ENCODE measurements around the gene SEC14L1.
A peak's percentile ranks its signal among the peaks of the same experiment; 100 is the strongest.

SEC14L1 gene

DNA sequence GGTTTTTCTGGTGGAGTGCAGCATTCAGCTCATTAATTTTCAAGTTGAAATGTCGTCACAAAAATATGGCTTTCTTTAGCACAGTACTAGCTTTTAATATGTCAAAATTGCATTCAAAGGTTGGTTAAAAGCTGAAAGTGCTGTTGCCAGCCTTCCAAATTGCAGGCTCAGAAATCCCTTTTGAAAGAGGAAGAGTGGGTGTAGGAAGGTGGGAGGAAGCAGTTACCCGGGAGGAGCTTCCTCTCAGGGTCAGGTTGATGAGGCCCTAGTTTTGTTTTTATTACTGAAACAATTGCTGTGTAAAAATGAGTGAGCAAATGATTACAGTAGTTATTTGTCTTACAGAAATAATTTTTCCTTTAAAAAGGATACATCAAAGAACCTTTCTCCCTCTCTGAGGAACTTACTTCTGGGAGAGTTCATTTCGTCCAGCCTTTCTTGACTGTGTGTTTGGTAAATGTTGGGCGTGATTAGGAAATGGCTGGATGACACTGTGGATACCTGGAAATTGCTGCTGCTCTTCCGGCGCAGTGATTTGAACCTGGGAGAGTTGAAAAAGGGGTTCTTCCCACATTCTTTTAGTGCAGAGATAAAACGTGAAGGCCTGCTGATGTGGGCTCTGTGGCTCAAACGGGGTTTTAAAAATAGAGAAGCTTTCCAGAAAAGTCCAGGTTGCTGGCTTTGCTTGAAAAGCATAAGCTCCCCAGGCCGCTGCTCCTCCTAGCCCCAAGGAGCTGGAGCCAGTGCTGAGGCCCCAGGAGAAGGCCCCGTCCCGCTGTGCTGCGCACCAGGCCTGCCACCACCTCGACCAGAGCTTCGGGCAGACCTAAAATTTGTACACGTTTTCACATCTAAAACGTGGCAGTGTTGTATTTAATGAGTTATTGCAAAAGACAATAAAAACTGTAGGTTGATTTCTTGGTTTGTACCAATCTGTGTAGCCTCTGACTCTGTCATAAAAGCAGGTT, 41.7 kb downstream of the SEC14L1 start:
- TF ChIP-seq, protein P1, sequence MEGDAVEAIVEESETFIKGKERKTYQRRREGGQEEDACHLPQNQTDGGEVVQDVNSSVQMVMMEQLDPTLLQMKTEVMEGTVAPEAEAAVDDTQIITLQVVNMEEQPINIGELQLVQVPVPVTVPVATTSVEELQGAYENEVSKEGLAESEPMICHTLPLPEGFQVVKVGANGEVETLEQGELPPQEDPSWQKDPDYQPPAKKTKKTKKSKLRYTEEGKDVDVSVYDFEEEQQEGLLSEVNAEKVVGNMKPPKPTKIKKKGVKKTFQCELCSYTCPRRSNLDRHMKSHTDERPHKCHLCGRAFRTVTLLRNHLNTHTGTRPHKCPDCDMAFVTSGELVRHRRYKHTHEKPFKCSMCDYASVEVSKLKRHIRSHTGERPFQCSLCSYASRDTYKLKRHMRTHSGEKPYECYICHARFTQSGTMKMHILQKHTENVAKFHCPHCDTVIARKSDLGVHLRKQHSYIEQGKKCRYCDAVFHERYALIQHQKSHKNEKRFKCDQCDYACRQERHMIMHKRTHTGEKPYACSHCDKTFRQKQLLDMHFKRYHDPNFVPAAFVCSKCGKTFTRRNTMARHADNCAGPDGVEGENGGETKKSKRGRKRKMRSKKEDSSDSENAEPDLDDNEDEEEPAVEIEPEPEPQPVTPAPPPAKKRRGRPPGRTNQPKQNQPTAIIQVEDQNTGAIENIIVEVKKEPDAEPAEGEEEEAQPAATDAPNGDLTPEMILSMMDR (IDR thresholded peaks at IDR 0.05; ENCODE audit: unreplicated experiment in 3 of 3): no peak
- Mint-ChIP-seq H3K4me1 (peaks cover 42% of the 10 kb centered on the region), H3K36me3 (ENCODE audit: low read depth) (peaks cover 5% of the 10 kb centered on the region), H3K27ac (peak overlapping the region; percentile 85 to 97 (median 97)), H3K27me3 (ENCODE audit: low read depth) (no peaks in the 10 kb centered on the region), H3K4me3 (peak overlapping the region in 2 of 3 experiments; percentile 9 to 29), H3K9me3 (no peaks in the 10 kb centered on the region)

DNA sequence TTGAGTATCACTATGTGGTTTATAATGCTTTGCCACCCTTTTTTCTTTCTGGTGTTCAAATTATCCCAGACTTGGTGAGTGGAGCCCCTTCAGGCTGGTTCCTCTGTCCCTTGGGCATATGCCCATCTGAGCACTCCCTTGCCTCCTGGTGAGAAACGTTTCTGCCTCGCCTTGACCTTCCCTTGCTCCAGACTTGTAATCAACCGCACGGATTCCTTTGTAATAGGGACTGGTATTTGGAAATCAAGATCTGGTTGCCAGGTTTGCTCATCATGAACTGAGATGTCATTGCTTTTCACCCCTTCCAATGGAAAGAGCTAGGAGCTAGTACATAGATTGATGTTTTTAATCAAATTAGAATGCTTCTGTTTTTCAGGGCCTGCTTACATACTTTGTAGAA, 43.7 kb downstream of the SEC14L1 start:
- TF ChIP-seq, protein P1 (IDR thresholded peaks at IDR 0.05; ENCODE audit: unreplicated experiment in 3 of 3): no peak
- no peak overlapping the region for H3K4me3 Mint-ChIP-seq
- H3K27ac Mint-ChIP-seq: no peak overlapping the region
- no peaks in the 10 kb centered on the region for H3K9me3 Mint-ChIP-seq
- peaks cover 5% of the 10 kb centered on the region for H3K36me3 Mint-ChIP-seq (ENCODE audit: low read depth)
- no peaks in the 10 kb centered on the region for H3K27me3 Mint-ChIP-seq (ENCODE audit: low read depth)
- H3K4me1 Mint-ChIP-seq: peaks cover 31% of the 10 kb centered on the region

DNA sequence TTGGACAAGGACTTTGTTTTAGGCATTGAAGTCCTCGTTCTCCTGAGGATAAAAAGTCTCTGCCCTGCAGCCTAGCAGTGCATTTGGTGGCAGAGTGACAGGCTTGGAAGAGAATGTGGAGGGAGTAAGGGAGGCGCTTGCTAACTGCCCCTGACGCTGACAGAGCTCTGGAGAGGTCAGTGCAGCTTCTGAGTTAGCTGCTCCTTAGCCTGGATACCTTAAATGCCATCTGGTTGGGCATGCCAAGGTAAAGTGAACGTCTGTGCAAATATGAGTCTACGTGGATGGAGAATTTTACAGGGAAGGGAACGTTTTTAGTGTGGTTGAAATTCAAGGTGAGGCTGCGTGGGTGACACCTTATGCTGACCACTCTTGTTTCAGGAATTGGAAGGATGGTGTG, 44.4 kb downstream of the SEC14L1 start:
- Mint-ChIP-seq H3K27ac (no peak overlapping the region), H3K4me1 (peaks cover 34% of the 10 kb centered on the region), H3K27me3 (ENCODE audit: low read depth) (no peaks in the 10 kb centered on the region), H3K4me3 (no peak overlapping the region), H3K36me3 (ENCODE audit: low read depth) (peaks cover 5% of the 10 kb centered on the region), H3K9me3 (no peaks in the 10 kb centered on the region)
- TF ChIP-seq, protein P1 (IDR thresholded peaks at IDR 0.05; ENCODE audit: unreplicated experiment in 3 of 3): no peak

DNA sequence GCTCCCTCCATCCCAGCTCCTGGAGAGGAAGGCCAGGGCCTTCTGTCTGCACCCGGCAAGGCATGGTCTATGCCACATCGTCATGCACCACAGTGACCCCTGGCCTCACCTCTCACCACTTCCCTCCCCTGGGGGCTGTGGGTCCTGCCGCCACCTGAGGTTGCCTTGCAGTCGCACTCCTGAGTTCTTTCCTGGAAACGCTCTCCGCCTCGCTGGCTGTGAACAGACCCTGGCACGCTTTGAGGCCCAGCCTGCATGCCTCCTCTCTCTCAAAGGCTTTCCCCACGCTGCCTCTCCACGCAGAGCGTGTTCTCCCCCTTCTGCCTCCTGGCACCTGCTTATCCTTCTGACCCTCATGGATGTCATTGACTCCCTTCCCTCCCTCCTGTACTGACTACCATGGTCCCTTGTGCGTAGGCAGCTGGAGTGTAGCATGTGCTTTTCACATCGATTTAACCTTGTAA, 45.4 kb downstream of the SEC14L1 start:
- Mint-ChIP-seq H3K9me3 (no peaks in the 10 kb centered on the region), H3K27ac (no peak overlapping the region), H3K4me1 (peaks cover 41% of the 10 kb centered on the region), H3K4me3 (no peak overlapping the region), H3K36me3 (ENCODE audit: low read depth) (peaks cover 7% of the 10 kb centered on the region), H3K27me3 (ENCODE audit: low read depth) (no peaks in the 10 kb centered on the region)
- TF ChIP-seq, protein P1 (IDR thresholded peaks at IDR 0.05; ENCODE audit: unreplicated experiment in 3 of 3): no peak

DNA sequence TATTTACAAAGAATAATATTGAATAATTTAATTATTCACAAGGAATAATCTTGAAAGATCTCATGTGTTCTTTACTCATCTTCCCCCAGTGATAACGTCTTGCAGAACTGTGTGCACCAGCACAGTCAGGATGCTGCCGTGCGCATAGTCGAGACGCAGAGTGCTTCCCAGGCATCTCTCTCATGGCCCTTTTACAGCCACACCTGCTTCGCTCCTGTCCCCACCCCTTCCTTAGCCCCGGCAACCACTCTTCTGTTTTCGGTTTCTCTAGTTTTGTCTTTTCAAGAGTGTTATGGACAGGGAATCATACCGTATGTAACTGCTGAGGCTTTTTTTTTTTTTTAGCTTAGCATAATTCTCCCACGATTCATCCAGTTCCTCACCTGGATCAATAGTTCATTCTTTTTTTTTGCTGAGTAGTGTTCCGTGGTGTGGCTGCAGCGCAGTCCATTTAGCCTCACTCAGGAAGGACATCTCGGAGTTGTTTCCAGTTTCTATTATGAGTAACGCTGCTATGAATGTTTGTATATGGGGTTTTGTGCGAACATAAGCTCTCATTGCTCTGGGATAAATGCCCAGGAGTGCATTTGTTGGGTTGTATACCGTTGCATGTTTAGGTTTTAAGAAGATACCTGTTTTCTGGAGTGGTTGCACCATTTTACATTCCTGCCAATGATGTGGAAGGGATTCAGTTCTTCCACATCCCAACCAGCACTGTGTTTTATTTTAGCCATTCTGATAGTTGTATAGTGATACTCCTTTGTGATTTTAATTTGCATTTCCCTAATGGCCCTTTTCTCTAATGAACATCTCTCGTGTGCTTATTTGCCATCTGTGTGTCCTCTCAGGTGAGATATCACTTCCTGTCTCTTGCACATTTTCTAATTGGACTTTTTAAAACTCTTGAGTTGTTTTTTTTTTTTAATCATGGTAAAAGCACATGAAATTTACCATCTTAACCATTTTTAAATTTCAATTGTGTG, 47.6 kb downstream of the SEC14L1 start:
- no peak overlapping the region for H3K27ac Mint-ChIP-seq
- TF ChIP-seq, protein P1 (IDR thresholded peaks at IDR 0.05; ENCODE audit: unreplicated experiment in 3 of 3): no peak
- H3K4me1 Mint-ChIP-seq: peaks cover 27% of the 10 kb centered on the region
- H3K36me3 Mint-ChIP-seq (ENCODE audit: low read depth): peaks cover 26% of the 10 kb centered on the region
- no peaks in the 10 kb centered on the region for H3K9me3 Mint-ChIP-seq
- H3K4me3 Mint-ChIP-seq: no peak overlapping the region
- H3K27me3 Mint-ChIP-seq (ENCODE audit: low read depth): no peaks in the 10 kb centered on the region

Measured in nephron (organoid).